NCI-H2107 treated with DMSO at 0.1 percent for 48 hours (cell line): ENCODE measurements around the gene TEX264.

ENCODE experiments used
- DNase-seq: peaks from one replicate; lab custom pipeline; 2025; ENCODE audit not compliant: unreplicated experiment; lab: John Stamatoyannopoulos, UW

TEX264 gene

DNA sequence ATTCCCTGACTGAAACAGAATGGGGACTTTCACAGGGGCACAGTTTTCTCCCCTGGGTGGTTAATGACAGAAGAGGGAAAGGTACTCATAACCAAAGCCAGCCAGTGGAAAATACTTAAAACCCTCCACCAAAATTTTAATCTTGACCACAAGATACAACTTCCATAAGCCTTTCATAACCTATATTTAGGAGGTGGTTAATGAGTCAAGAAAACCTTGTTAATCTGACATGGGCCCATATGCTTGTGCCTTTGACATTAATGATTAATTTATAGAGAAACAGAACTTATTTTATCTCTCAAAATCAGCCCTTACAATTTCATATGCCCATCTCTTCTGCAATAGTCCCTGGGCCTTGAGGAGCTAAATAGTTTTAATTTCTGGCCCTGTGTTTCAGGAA, 76.8 kb downstream of the TEX264 start:
- no peak for DNase-seq

DNA sequence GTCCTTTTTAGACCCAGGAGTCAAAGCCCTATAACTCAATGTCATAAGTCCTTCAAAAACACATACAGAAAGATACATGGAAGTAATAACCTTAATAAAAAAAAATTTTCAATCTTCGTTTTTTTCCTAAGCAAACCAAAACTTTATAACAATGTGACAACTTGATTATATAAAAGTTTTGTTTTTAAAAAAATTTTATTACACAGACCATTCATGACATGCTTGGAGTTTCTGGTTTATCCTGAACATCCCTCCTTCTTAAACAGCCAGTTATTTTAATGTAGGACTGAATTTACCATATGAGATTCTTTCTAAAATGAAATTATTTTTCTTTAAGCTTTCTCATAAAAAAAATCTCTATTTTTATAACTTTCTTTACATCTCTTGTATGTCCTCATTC, 77.3 kb downstream of the TEX264 start:
- no peak for DNase-seq

DNA sequence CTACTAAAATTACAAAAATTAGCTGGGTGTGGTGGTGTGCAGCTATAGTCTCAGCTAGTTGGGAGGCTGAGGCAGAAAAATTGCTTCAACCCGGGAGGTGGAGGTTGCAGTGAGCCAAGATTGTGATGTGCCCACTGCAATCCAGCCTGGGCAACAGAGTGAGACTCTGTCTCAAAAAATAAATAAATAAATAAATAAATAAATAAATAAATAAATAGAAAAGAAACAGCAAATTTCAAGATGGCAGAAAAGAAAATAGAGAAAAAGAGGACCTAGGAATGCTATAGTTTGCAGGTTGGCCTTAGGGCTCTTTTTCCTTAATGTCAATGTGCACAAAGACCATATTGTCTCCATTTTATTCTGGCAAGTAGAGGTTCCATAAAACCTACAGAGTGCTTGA, 79.8 kb downstream of the TEX264 start:
- DNase-seq: no peak

DNA sequence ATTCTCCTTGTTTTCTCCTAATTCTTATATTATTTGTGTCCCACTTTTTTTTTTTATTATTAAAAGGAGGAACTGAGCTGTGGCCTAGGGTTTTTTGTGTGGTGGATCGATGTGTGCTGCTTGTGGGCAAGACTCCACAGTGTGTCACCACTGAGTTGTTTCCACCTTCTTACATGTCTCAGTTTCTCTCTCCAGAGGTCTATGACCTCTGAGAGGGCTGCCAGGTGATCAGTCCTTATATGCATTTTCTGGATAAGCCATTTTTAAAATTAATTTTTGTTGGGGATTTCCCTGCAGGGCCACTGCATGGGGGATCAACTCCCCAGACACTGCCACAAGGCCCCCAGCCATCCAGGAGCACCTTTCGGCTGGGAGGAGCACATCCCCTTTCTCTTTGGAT, 80.2 kb downstream of the TEX264 start:
- no peak for DNase-seq
